ENCODE measurements around the gene MUC5B. TPM values are rescaled to one million over a fixed set of nuclear protein-coding genes. Genes with fewer than 3 reads are reported as not detected.
"Not testable (repeated sequence)": the region's sequence is repeated elsewhere in the genome, so short reads cannot be mapped to it uniquely, and the experiment has no call there.

Gene MUC5B
- total RNA-seq, 3 donors from 2014 or later: 1.1 to 2.2 (median 1.4) TPM

- not testable (repeated sequence) for H3K9me3 Mint-ChIP-seq; H3K36me3 Mint-ChIP-seq (ENCODE audit: insufficient read depth); H3K4me3 Mint-ChIP-seq; H3K27me3 Mint-ChIP-seq (ENCODE audit: low read depth); DNase-seq; ATAC-seq; H3K4me1 Mint-ChIP-seq (ENCODE audit: low read depth)
These were observed 26.1 kb downstream of the MUC5B start for GRCh38 chr11:1248951-1249350.

- DNase-seq; H3K27me3 Mint-ChIP-seq (ENCODE audit: low read depth); ATAC-seq; H3K4me1 Mint-ChIP-seq (ENCODE audit: low read depth); H3K4me3 Mint-ChIP-seq; H3K36me3 Mint-ChIP-seq (ENCODE audit: insufficient read depth); H3K9me3 Mint-ChIP-seq: not testable (repeated sequence)
These were observed 27.5 kb downstream of the MUC5B start for GRCh38 chr11:1250411-1250810.

- Mint-ChIP-seq H3K36me3 (ENCODE audit: insufficient read depth) (no peaks in the 10 kb centered on the region), H3K4me3 (no peak overlapping the region), H3K4me1 (ENCODE audit: low read depth) (no peaks in the 10 kb centered on the region), H3K9me3 (no peaks in the 10 kb centered on the region), H3K27me3 (ENCODE audit: low read depth) (no peaks in the 10 kb centered on the region)
- no peak for DNase-seq
- ATAC-seq: no peak
These were observed 28.4 kb downstream of the MUC5B start for GRCh38 chr11:1251236-1251770.

- Mint-ChIP-seq H3K9me3 (no peaks in the 10 kb centered on the region), H3K4me3 (no peak overlapping the region), H3K4me1 (ENCODE audit: low read depth) (no peaks in the 10 kb centered on the region), H3K36me3 (ENCODE audit: insufficient read depth) (no peaks in the 10 kb centered on the region), H3K27me3 (ENCODE audit: low read depth) (no peaks in the 10 kb centered on the region)
- DNase-seq (no peak), ATAC-seq (no peak)
These were observed 29.7 kb downstream of the MUC5B start for GRCh38 chr11:1252371-1253102.

- DNase-seq: no peak
- no peak for ATAC-seq
- Mint-ChIP-seq H3K9me3 (no peaks in the 10 kb centered on the region), H3K4me1 (ENCODE audit: low read depth) (no peaks in the 10 kb centered on the region), H3K27me3 (ENCODE audit: low read depth) (no peaks in the 10 kb centered on the region), H3K36me3 (ENCODE audit: insufficient read depth) (no peaks in the 10 kb centered on the region), H3K4me3 (no peak overlapping the region)
These were observed 30.2 kb downstream of the MUC5B start for GRCh38 chr11:1253103-1253485.

GRCh38 chr11:1254086-1254648, 31.3 kb downstream of the MUC5B start:
- Mint-ChIP-seq H3K27me3 (ENCODE audit: low read depth) (no peaks in the 10 kb centered on the region), H3K4me3 (no peak overlapping the region), H3K4me1 (ENCODE audit: low read depth) (no peaks in the 10 kb centered on the region), H3K36me3 (ENCODE audit: insufficient read depth) (no peaks in the 10 kb centered on the region), H3K9me3 (no peaks in the 10 kb centered on the region)
- DNase-seq (no peak), ATAC-seq (no peak)

GRCh38 chr11:1254733-1255132, 31.9 kb downstream of the MUC5B start:
- Mint-ChIP-seq H3K4me1 (ENCODE audit: low read depth) (no peaks in the 10 kb centered on the region), H3K27me3 (ENCODE audit: low read depth) (no peaks in the 10 kb centered on the region), H3K4me3 (no peak overlapping the region), H3K9me3 (no peaks in the 10 kb centered on the region), H3K36me3 (ENCODE audit: insufficient read depth) (no peaks in the 10 kb centered on the region)
- DNase-seq: no peak
- no peak for ATAC-seq

GRCh38 chr11:1255151-1255550, 32.3 kb downstream of the MUC5B start:
- ATAC-seq (no peak), DNase-seq (no peak)
- Mint-ChIP-seq H3K9me3 (no peaks in the 10 kb centered on the region), H3K36me3 (ENCODE audit: insufficient read depth) (no peaks in the 10 kb centered on the region), H3K4me1 (ENCODE audit: low read depth) (no peaks in the 10 kb centered on the region), H3K4me3 (no peak overlapping the region), H3K27me3 (ENCODE audit: low read depth) (no peaks in the 10 kb centered on the region)

- no peak for ATAC-seq
- no peaks in the 10 kb centered on the region for H3K4me1 Mint-ChIP-seq (ENCODE audit: low read depth)
- no peak overlapping the region for H3K4me3 Mint-ChIP-seq
- H3K9me3 Mint-ChIP-seq: no peaks in the 10 kb centered on the region
- DNase-seq: no peak
- H3K27me3 Mint-ChIP-seq (ENCODE audit: low read depth): no peaks in the 10 kb centered on the region
- no peaks in the 10 kb centered on the region for H3K36me3 Mint-ChIP-seq (ENCODE audit: insufficient read depth)
These were observed 33.6 kb downstream of the MUC5B start for GRCh38 chr11:1256257-1257045.

GRCh38 chr11:1257366-1257765, 34.5 kb downstream of the MUC5B start:
- DNase-seq (no peak), ATAC-seq (no peak)
- peaks cover 3% of the 10 kb centered on the region for H3K4me1 Mint-ChIP-seq (ENCODE audit: low read depth)
- no peaks in the 10 kb centered on the region for H3K27me3 Mint-ChIP-seq (ENCODE audit: low read depth)
- H3K36me3 Mint-ChIP-seq (ENCODE audit: insufficient read depth): no peaks in the 10 kb centered on the region
- H3K4me3 Mint-ChIP-seq: no peak overlapping the region
- no peaks in the 10 kb centered on the region for H3K9me3 Mint-ChIP-seq

- no peaks in the 10 kb centered on the region for H3K9me3 Mint-ChIP-seq
- DNase-seq (no peak), ATAC-seq (no peak)
- no peak overlapping the region for H3K4me3 Mint-ChIP-seq
- no peaks in the 10 kb centered on the region for H3K36me3 Mint-ChIP-seq (ENCODE audit: insufficient read depth)
- H3K27me3 Mint-ChIP-seq (ENCODE audit: low read depth): no peaks in the 10 kb centered on the region
- H3K4me1 Mint-ChIP-seq (ENCODE audit: low read depth): peaks cover 5% of the 10 kb centered on the region
These were observed 35.0 kb downstream of the MUC5B start for GRCh38 chr11:1257916-1258315.

- no peaks in the 10 kb centered on the region for H3K9me3 Mint-ChIP-seq
- no peaks in the 10 kb centered on the region for H3K27me3 Mint-ChIP-seq (ENCODE audit: low read depth)
- H3K36me3 Mint-ChIP-seq (ENCODE audit: insufficient read depth): no peaks in the 10 kb centered on the region
- H3K4me1 Mint-ChIP-seq (ENCODE audit: low read depth): peaks cover 7% of the 10 kb centered on the region
- no peak for DNase-seq
- no peak overlapping the region for H3K4me3 Mint-ChIP-seq
- no peak for ATAC-seq
These were observed 35.7 kb downstream of the MUC5B start for GRCh38 chr11:1258401-1259075.

GRCh38 chr11:1259076-1259461, 36.2 kb downstream of the MUC5B start:
- H3K36me3 Mint-ChIP-seq (ENCODE audit: insufficient read depth): no peaks in the 10 kb centered on the region
- no peak for DNase-seq
- H3K4me3 Mint-ChIP-seq: no peak overlapping the region
- no peak for ATAC-seq
- H3K4me1 Mint-ChIP-seq (ENCODE audit: low read depth): peaks cover 8% of the 10 kb centered on the region
- no peaks in the 10 kb centered on the region for H3K9me3 Mint-ChIP-seq
- no peaks in the 10 kb centered on the region for H3K27me3 Mint-ChIP-seq (ENCODE audit: low read depth)

- Mint-ChIP-seq H3K9me3 (peaks cover 3% of the 10 kb centered on the region), H3K4me3 (no peak overlapping the region), H3K36me3 (ENCODE audit: insufficient read depth) (peaks cover 3% of the 10 kb centered on the region), H3K4me1 (ENCODE audit: low read depth) (peaks cover 13% of the 10 kb centered on the region), H3K27me3 (ENCODE audit: low read depth) (no peaks in the 10 kb centered on the region)
- DNase-seq (no peak), ATAC-seq (no peak)
These were observed 36.7 kb downstream of the MUC5B start for GRCh38 chr11:1259561-1259960.

Data from activated T-cell treated with anti-CD3 and anti-CD28 coated beads, Interleukin-2, amount 50 U/mL, for 4 hours (primary cell).